ENCODE results near the gene DCUN1D4.
A peak's percentile ranks its signal among the peaks of the same experiment; 100 is the strongest.

Gene DCUN1D4

GRCh38 chr4:51842554-51843308, at the start of gene DCUN1D4:
Gene DCUN1D4, plus strand, starts transcription at chr4:51843153. Its CDS starts 90 bp downstream, at chr4:51843243.
- DNase-seq: peak; percentile 99
- peak; percentile 76 for TF ChIP-seq POLR2A (IDR thresholded peaks at IDR 0.05; ENCODE audit: low read length)
- TF ChIP-seq GATA1 (IDR thresholded peaks at IDR 0.05; ENCODE audit: low read depth, low read length): no peak

- TF ChIP-seq POLR2A (IDR thresholded peaks at IDR 0.05; ENCODE audit: low read length) (no peak), GATA1 (IDR thresholded peaks at IDR 0.05; ENCODE audit: low read depth, low read length) (no peak)
- no peak for DNase-seq
Observed at GRCh38 chr4:51820443-51821234, 22.3 kb upstream of the DCUN1D4 start.

- DNase-seq: no peak
- TF ChIP-seq POLR2A (IDR thresholded peaks at IDR 0.05; ENCODE audit: low read length): no peak
- TF ChIP-seq GATA1 (IDR thresholded peaks at IDR 0.05; ENCODE audit: low read depth, low read length): no peak
Observed at GRCh38 chr4:51825341-51825740, 17.6 kb upstream of the DCUN1D4 start.

- DNase-seq: no peak
- no peak for TF ChIP-seq GATA1 (IDR thresholded peaks at IDR 0.05; ENCODE audit: low read depth, low read length)
- TF ChIP-seq POLR2A (IDR thresholded peaks at IDR 0.05; ENCODE audit: low read length): no peak
Observed at GRCh38 chr4:51830156-51830720, 12.7 kb upstream of the DCUN1D4 start.

GRCh38 chr4:51831133-51831532, 11.8 kb upstream of the DCUN1D4 start:
- DNase-seq: peak; percentile 53 to 67
- TF ChIP-seq POLR2A (IDR thresholded peaks at IDR 0.05; ENCODE audit: low read length): no peak
- TF ChIP-seq GATA1 (IDR thresholded peaks at IDR 0.05; ENCODE audit: low read depth, low read length): no peak

- no peak for DNase-seq
- no peak for TF ChIP-seq POLR2A (IDR thresholded peaks at IDR 0.05; ENCODE audit: low read length)
- TF ChIP-seq GATA1 (IDR thresholded peaks at IDR 0.05; ENCODE audit: low read depth, low read length): no peak
Observed at GRCh38 chr4:51833236-51833635, 9.7 kb upstream of the DCUN1D4 start.

GRCh38 chr4:51835079-51835478, 7.9 kb upstream of the DCUN1D4 start:
- DNase-seq: no peak
- TF ChIP-seq GATA1 (IDR thresholded peaks at IDR 0.05; ENCODE audit: low read depth, low read length) (no peak), POLR2A (IDR thresholded peaks at IDR 0.05; ENCODE audit: low read length) (no peak)

GRCh38 chr4:51835855-51836254, 7.1 kb upstream of the DCUN1D4 start:
- DNase-seq: no peak

GRCh38 chr4:51836549-51836948, 6.4 kb upstream of the DCUN1D4 start:
- TF ChIP-seq POLR2A (IDR thresholded peaks at IDR 0.05; ENCODE audit: low read length): no peak
- DNase-seq: no peak

More at GRCh38 chr4:51835855-51836254, 7.1 kb upstream of the DCUN1D4 start:
- no peak for TF ChIP-seq GATA1 (IDR thresholded peaks at IDR 0.05; ENCODE audit: low read depth, low read length)
- no peak for TF ChIP-seq POLR2A (IDR thresholded peaks at IDR 0.05; ENCODE audit: low read length)

GRCh38 chr4:51840781-51841180, 2.2 kb upstream of the DCUN1D4 start:
- DNase-seq: no peak
- TF ChIP-seq GATA1 (IDR thresholded peaks at IDR 0.05; ENCODE audit: low read depth, low read length) (no peak), POLR2A (IDR thresholded peaks at IDR 0.05; ENCODE audit: low read length) (no peak)

- TF ChIP-seq POLR2A (IDR thresholded peaks at IDR 0.05; ENCODE audit: low read length) (no peak), GATA1 (IDR thresholded peaks at IDR 0.05; ENCODE audit: low read depth, low read length) (no peak)
- DNase-seq: no peak
Observed at GRCh38 chr4:51842167-51842553, 793 bp upstream of the DCUN1D4 start.

GRCh38 chr4:51843309-51844152, 578 bp downstream of the DCUN1D4 start:
- DNase-seq: peak; percentile 79 to 85

More at GRCh38 chr4:51843309-51844152, 578 bp downstream of the DCUN1D4 start:
- no peak for TF ChIP-seq POLR2A (IDR thresholded peaks at IDR 0.05; ENCODE audit: low read length)
- no peak for TF ChIP-seq GATA1 (IDR thresholded peaks at IDR 0.05; ENCODE audit: low read depth, low read length)

Measured in erythroblast (primary cell).